Upper lobe of left lung (tissue), 6 donors: ENCODE measurements around the gene ACR. TPM values are rescaled to one million over a fixed set of nuclear protein-coding genes. Genes with fewer than 3 reads are reported as not detected.

ENCODE experiments used
- ATAC-seq, 2 donors: fragments of 200-7000 bp; cut with Tn5 transposase; one replicate each; pipeline ENCODE4 v1.9.1; 2022; ENCODE audit warnings: mild to moderate bottlenecking in 2 of 2, moderate library complexity in 2 of 2; ENCODE audit not compliant: low FRiP score in 2 of 2
- DNase-seq, 2 donors: peaks; one replicate each; pipeline ENCODE4 v3.0.0-alpha.2; 2019 to 2020
- H3K27ac ChIP-seq, 4 donors: fragments of 200-600 bp; sonication (generic); one replicate each; pipeline ENCODE4 v1.5.1; 2016 to 2019
- H3K27me3 ChIP-seq, 4 donors: fragments of 200-600 bp; sonication (generic); one replicate each; pipeline ENCODE4 v1.5.1; 2017 to 2019
- H3K36me3 ChIP-seq, 4 donors: fragments of 200-600 bp; sonication (generic); one replicate each; pipeline ENCODE4 v1.5.1; 2016 to 2019
- H3K4me1 ChIP-seq, 4 donors: fragments of 200-600 bp; sonication (generic); one replicate each; pipeline ENCODE4 v1.5.1; 2018 to 2019
- H3K4me3 ChIP-seq, 4 donors: fragments of 200-600 bp; sonication (generic); one replicate each; pipeline ENCODE4 v1.5.1; 2017 to 2019; ENCODE audit warnings: mild to moderate bottlenecking in 2 of 4, moderate library complexity in 1 of 4
- H3K9me3 ChIP-seq, 4 donors: fragments of 200-600 bp; sonication (generic); one replicate each; pipeline ENCODE4 v1.5.1; 2018 to 2019
- EP300 ChIP-seq, 4 donors: sonication (generic); formaldehyde crosslinking; IDR thresholded peaks; one replicate each; pipeline ENCODE4 v1.5.1; 2017; ENCODE audit warnings: antibody characterized with exemption in 4 of 4, control low read depth in 2 of 4
- POLR2A ChIP-seq, 4 donors: fragments of 450-650 bp; IDR thresholded peaks; one replicate each; pipeline ENCODE4 v1.5.1; 2016 to 2017; ENCODE audit warnings: antibody characterized with exemption in 4 of 4, mild to moderate bottlenecking in 2 of 4
- POLR2AphosphoS5 ChIP-seq, 2 donors: sonication (generic); formaldehyde crosslinking; IDR thresholded peaks; one replicate each; pipeline ENCODE4 v1.5.1; 2017; ENCODE audit warnings: antibody characterized with exemption in 2 of 2
- WGBS, 2 donors: methylation state at CpG; one replicate each; pipeline ENCODE4 v1.1.5; 2017 to 2018; 5-methylcytosine and 5-hydroxymethylcytosine counted together
- total RNA-seq, 6 donors: library from RNA; depleted of rRNA in 4 of 6; stranded (reverse); fragments of >200 nt in 4 of 6; gene quantifications; one replicate each; pipeline versions ENCODE4 v1.1.0 to v1.2.1, GENCODE V29; 2016 to 2021
- TF ChIP-seq, protein P1 (sequence below), 6 experiments: fragments of 450-650 bp in 4 of 6; fragments of 200-600 bp in 2 of 6; sonication (generic) in 2 of 6; IDR thresholded peaks; one replicate each; pipeline ENCODE4 v1.5.1; 2016 to 2019; ENCODE audit warnings: antibody characterized with exemption in 6 of 6
- donor health status: DM: no; HTN: no; CAD: no; lungs with moderate emphysema.
- donor health status: DM: no; HTN: yes; CAD: no; lungs with severe emphysema.

The ACR gene
- 1 to 10 TPM in 4 of 6 donors, under 1 TPM in 2; 0.71 to 3.9 (median 1.5) TPM for total RNA-seq

DNA sequence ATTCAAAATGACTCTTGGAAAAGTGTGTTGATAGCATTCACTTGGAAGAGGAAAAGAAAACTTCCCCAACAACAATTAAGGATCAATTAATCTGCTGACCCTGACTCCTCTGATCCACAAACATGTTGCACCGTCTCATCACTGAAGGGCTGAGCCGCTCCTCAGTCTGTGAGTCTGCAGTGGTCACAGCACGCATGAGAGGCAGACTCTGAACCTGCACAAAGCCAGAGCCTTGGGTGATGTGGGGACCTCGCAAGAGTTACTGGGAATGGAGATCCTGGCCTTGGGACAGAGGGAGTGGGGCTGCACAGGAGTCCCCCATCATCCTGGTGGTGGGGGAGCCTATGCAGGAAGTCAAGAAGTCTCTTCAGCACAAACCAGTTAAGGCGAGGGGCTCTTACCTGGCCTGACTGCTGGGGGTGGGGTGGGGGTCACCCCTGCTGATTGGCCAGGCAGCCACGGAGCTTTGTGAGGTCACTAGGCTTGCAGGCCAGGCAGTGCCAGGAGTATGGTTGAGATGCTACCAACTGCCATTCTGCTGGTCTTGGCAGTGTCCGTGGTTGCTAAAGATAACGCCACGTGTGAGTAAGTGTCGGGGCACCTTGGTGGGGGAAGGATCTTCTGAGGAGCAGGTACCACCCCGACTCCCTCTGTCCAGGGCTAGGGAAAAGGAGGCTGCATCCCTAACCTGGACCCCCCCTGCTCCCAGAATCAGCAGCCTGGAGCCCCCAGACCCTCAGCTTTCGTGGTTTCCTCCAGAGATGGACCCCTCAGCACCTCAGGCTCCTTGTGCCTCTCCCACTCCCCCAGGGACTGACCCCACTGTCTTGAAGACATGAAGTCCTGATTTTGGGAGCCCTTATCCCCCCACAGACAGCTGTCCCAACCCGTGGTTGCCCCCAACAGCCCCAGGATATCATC lies at the start of gene ACR:
Gene ACR, plus strand, starts transcription at position 477 of the 921 bp plus-strand sequence. Its CDS starts 32 bp downstream, at position 509.
- 79 to 86% methylated on average over 9 to 13 of the region's 13 CpGs for WGBS, 2 donors
- H3K4me3 ChIP-seq: no peak within 1 kb of the TSS
- H3K9me3 ChIP-seq: no peaks in the 10 kb centered on the region
- no peak for TF ChIP-seq POLR2A (IDR thresholded peaks at IDR 0.05)
- H3K4me1 ChIP-seq: peaks cover 0 to 4% (median 0%) of the 10 kb centered on the region in 4 donors
- H3K27ac ChIP-seq: no peak within 1 kb of the TSS
- no peaks in the 10 kb centered on the region for H3K36me3 ChIP-seq
- no peaks in the 10 kb centered on the region for H3K27me3 ChIP-seq
- DNase-seq (peak; percentile 13 to 18), ATAC-seq (no peak)

DNA sequence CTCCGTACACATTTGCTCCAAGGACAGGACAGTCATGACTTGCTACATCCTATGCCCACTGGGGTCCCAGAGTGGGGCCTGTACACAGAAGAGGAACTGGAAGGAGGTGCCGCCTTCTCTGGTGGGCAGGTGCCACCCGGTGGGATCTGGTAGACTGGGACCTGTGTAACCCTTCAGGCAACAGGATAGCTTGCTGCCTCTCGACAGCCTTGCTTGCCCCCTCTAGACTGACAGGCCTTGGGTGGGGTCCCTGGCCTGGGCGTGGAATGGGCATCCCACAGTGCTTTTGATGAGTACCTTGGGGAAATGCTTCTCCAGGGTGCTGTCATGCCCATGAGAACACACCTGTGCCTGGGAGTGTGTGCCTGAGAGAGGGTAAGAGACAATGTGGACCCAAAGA lies 49.6 kb upstream of the ACR start:
- Histone ChIP-seq H3K36me3 (peaks cover 0 to 25% (median 0%) of the 10 kb centered on the region in 4 donors), H3K27me3 (no peaks in the 10 kb centered on the region), H3K27ac (no peak overlapping the region), H3K4me3 (no peak overlapping the region), H3K4me1 (peaks cover 0 to 33% (median 15%) of the 10 kb centered on the region in 4 donors), H3K9me3 (no peaks in the 10 kb centered on the region)
- DNase-seq: no peak
- no peak for ATAC-seq
- 78 to 86% methylated on average over 4 to 5 of the region's 5 CpGs for WGBS, 2 donors
- TF ChIP-seq, protein P1, sequence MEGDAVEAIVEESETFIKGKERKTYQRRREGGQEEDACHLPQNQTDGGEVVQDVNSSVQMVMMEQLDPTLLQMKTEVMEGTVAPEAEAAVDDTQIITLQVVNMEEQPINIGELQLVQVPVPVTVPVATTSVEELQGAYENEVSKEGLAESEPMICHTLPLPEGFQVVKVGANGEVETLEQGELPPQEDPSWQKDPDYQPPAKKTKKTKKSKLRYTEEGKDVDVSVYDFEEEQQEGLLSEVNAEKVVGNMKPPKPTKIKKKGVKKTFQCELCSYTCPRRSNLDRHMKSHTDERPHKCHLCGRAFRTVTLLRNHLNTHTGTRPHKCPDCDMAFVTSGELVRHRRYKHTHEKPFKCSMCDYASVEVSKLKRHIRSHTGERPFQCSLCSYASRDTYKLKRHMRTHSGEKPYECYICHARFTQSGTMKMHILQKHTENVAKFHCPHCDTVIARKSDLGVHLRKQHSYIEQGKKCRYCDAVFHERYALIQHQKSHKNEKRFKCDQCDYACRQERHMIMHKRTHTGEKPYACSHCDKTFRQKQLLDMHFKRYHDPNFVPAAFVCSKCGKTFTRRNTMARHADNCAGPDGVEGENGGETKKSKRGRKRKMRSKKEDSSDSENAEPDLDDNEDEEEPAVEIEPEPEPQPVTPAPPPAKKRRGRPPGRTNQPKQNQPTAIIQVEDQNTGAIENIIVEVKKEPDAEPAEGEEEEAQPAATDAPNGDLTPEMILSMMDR (IDR thresholded peaks at IDR 0.05): no peak
- TF ChIP-seq EP300 (IDR thresholded peaks at IDR 0.05): no peak
- TF ChIP-seq POLR2AphosphoS5 (IDR thresholded peaks at IDR 0.05): no peak

DNA sequence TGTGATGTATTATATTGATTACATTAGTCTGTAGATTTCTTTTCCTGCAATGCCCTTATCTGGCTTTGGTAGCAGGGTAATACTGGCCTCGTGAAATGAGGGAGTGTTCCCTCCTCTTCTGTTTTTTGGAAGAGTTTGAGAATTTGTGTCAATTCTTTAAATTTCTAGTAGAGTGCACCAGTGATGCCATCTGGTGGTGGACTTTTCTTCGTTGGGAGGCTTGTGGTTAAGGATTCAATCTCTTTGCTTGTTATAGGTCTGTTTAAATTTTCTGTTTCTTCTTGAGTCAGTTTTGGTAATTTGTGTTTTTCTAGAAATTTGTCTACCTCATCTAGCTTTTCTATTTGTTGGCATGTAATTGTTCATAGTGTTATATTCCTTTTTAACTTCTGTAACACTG lies 46.5 kb upstream of the ACR start:
- Histone ChIP-seq H3K9me3 (no peaks in the 10 kb centered on the region), H3K4me1 (peaks cover 1 to 29% (median 16%) of the 10 kb centered on the region in 4 donors), H3K4me3 (no peak overlapping the region), H3K36me3 (peaks cover 0 to 38% (median 15%) of the 10 kb centered on the region in 4 donors), H3K27ac (no peak overlapping the region), H3K27me3 (no peaks in the 10 kb centered on the region)
- TF ChIP-seq POLR2A (IDR thresholded peaks at IDR 0.05): no peak
- TF ChIP-seq, protein P1 (IDR thresholded peaks at IDR 0.05): peak in 5 of 6 experiments; percentile 15 to 37 (median 26)
- no peak for ATAC-seq
- peak in 1 of 2 donors; percentile 21 for DNase-seq
- WGBS, 2 donors: 9 to 20% methylated on average over 2 of the region's 2 CpGs

DNA sequence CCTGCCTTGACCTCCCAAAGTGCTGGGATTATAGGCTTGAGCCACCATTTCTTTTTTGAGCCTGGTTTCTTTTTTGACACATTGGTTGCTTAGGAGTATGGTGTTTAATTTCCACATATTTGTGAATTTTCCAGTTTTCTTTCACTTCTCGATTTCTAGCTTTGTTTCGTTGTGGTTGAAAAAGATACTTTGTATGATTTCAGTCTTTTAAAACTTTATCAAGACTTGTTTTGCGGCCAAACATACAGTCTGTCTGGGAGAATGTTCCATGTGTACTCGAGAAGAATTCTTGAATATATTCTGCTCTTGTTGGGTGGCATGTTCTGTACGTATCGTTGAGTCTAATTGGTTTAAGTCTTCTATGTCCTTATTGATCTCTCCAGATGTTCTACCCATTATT lies 44.5 kb upstream of the ACR start:
- Histone ChIP-seq H3K27me3 (no peaks in the 10 kb centered on the region), H3K36me3 (peaks cover 0 to 46% (median 17%) of the 10 kb centered on the region in 4 donors), H3K9me3 (no peaks in the 10 kb centered on the region), H3K27ac (no peak overlapping the region), H3K4me3 (no peak overlapping the region), H3K4me1 (peaks cover 16 to 38% (median 27%) of the 10 kb centered on the region in 4 donors)
- WGBS, 2 donors: 87% methylated on average over 6 of the region's 6 CpGs
- TF ChIP-seq, protein P1 (IDR thresholded peaks at IDR 0.05): no peak
- ATAC-seq (no peak), DNase-seq (no peak)

DNA sequence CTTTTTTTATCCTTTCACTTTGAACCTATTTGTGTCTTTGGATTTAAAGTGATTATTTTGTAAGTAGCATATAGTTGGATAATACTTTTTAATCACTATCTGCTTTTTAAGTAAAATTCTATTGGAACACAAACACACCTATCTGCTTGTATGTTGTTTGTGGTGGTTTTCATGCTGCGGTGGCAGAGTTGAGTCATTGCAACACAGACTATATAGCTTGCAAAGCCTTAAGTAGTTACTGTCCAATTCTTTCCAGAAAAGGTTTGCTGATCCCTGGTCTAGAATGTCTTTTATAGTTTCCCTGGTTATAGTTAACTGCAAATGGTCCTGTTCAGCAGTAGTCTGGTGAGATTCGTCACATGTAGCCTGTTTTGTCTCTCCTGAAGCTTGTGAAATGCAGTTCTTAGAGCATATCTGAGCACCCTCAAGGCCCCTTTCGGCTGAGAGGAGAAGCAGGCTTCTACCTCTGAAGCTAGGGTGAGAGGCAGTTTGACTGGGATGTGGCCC lies 43.9 kb upstream of the ACR start:
- no peaks in the 10 kb centered on the region for H3K27me3 ChIP-seq
- ATAC-seq (no peak), DNase-seq (no peak)
- peaks cover 21 to 42% (median 34%) of the 10 kb centered on the region in 4 donors for H3K4me1 ChIP-seq
- peaks cover 0 to 50% (median 21%) of the 10 kb centered on the region in 4 donors for H3K36me3 ChIP-seq
- TF ChIP-seq EP300 (IDR thresholded peaks at IDR 0.05): no peak
- TF ChIP-seq POLR2A (IDR thresholded peaks at IDR 0.05): no peak
- TF ChIP-seq, protein P1 (IDR thresholded peaks at IDR 0.05): no peak
- TF ChIP-seq POLR2AphosphoS5 (IDR thresholded peaks at IDR 0.05): no peak
- H3K9me3 ChIP-seq: no peaks in the 10 kb centered on the region
- H3K4me3 ChIP-seq: no peak overlapping the region
- H3K27ac ChIP-seq: no peak overlapping the region
- 76 to 84% methylated on average over 3 of the region's 3 CpGs for whole genome bisulfite sequencing, 2 donors
